Measurements from ENCODE around the gene UNC5CL. TPM values are rescaled to one million over a fixed set of nuclear protein-coding genes. Genes with fewer than 3 reads are reported as not detected.

The UNC5CL gene
- total RNA-seq, 2 experiments from 2014 or later: 2.4 to 2.5 TPM

DNA sequence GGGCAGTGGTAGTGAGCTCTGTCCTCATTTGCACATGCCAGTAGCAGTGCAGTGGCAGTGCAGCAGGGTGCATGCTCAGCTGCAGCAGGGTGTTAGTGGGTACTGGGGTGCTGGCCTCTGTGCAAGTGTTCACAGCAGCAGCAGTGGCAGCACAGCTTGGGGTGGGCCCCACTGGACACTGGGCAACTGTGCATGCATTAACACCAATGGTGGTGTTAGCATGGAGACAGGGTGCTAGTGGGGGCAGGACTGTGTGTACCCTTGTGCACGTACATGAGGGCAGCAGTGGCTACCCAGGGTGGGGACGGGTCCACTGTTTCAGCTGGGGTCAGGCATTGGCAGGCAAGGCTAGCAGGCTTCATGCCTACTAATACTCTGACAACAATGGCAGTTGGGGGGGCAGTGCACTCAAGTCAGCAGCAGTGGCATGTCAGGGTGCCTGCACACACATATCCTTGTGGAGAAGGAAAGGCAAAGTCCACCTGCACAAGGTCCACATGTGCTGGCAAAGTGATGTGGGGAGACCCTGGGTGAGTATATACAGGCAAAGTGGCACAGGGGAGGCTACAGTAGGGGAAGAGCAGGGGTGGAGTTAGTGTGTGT is 60.2 kb downstream of the UNC5CL start:
- H3K27ac Mint-ChIP-seq: no peak overlapping the region
- no peaks in the 10 kb centered on the region for H3K9me3 Mint-ChIP-seq
- CTCF ChIA-PET: no interaction called here
- intact Hi-C loops (cut with micrococcal nuclease): no loop called here
- H3K4me3 Mint-ChIP-seq: no peak overlapping the region
- DNase-seq: no peak
- H3K27me3 Mint-ChIP-seq: peaks cover 55% of the 10 kb centered on the region
- POLR2A ChIA-PET: no interaction called here
- no peaks in the 10 kb centered on the region for H3K36me3 Mint-ChIP-seq
- H3K4me1 Mint-ChIP-seq (ENCODE audit: low read depth): no peaks in the 10 kb centered on the region

DNA sequence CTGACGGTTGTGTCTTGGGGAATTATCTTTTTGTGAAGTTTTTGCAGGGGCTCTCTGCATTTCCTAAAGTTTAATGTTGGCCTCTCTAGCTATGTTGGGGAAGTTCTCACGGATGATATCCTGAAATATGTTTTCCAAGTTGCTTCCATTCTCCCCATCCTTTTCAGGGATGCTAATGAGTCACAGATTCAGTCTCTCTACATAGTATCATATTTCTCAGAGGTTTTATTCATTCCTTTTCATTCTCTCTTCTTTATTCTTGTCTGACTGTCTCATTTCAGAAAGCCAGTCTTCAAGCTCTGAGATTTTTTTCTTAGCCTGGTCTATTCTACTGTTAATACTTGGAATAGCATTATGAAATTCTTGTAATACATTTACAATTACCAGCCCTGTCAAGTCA is 61.3 kb downstream of the UNC5CL start:
- H3K27me3 Mint-ChIP-seq: peaks cover 49% of the 10 kb centered on the region
- H3K36me3 Mint-ChIP-seq: no peaks in the 10 kb centered on the region
- ChIA-PET POLR2A (no interaction called here), CTCF (no interaction called here)
- no peaks in the 10 kb centered on the region for H3K4me1 Mint-ChIP-seq (ENCODE audit: low read depth)
- no peak for DNase-seq
- no peak overlapping the region for H3K27ac Mint-ChIP-seq
- H3K4me3 Mint-ChIP-seq: no peak overlapping the region
- intact Hi-C loops (cut with micrococcal nuclease): no loop called here
- peaks cover 3% of the 10 kb centered on the region for H3K9me3 Mint-ChIP-seq

DNA sequence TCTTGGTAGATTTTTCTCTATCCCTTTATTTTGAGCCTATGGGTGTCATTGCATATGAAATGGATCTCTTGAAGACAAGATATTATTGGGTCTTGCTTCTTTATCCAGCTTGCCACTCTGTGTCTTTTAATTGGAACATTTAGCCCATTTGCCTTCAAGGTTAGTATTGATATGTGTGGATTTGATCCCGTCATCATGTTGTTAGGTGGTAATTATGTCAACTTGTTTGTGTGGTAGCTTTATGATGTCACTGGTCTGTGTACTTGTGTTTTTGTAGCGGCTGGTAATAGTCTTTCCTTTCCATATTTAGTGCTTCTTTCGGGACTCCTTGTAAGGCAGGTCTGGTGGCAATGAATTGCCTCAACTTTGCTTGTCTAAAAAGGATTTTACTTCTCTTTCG is 61.9 kb downstream of the UNC5CL start:
- H3K27ac Mint-ChIP-seq: no peak overlapping the region
- CTCF ChIA-PET: no interaction called here
- DNase-seq: no peak
- H3K9me3 Mint-ChIP-seq: peaks cover 3% of the 10 kb centered on the region
- no peak overlapping the region for H3K4me3 Mint-ChIP-seq
- no peaks in the 10 kb centered on the region for H3K4me1 Mint-ChIP-seq (ENCODE audit: low read depth)
- H3K27me3 Mint-ChIP-seq: peaks cover 46% of the 10 kb centered on the region
- H3K36me3 Mint-ChIP-seq: no peaks in the 10 kb centered on the region
- POLR2A ChIA-PET: no interaction called here
- intact Hi-C loops (cut with micrococcal nuclease): no loop called here

Other genes starting within 250 kb of the UNC5CL start
- gene TSPO2, start 3.2 kb upstream of the UNC5CL start, total RNA-seq: not detected
- not detected for gene APOBEC2, start 14.0 kb upstream of the UNC5CL start, total RNA-seq
- gene OARD1, start 33.1 kb upstream of the UNC5CL start, total RNA-seq: 10 to 100 TPM; 40.5 to 42.9 TPM
- gene NFYA, start 33.8 kb upstream of the UNC5CL start, total RNA-seq: 10 to 100 TPM; 30.2 to 30.4 TPM
- gene TREML1, start 115.1 kb upstream of the UNC5CL start, total RNA-seq: not detected
- gene TREM2, start 123.9 kb upstream of the UNC5CL start, total RNA-seq: not detected
- gene TREML2, start 161.9 kb upstream of the UNC5CL start, total RNA-seq: 1 to 10 TPM; 7.4 to 7.5 TPM
- gene TREML4, start 189.1 kb upstream of the UNC5CL start, total RNA-seq: not detected
- gene TREM1, start 247.5 kb upstream of the UNC5CL start, total RNA-seq: under 1 TPM; 0.17 to 0.27 TPM